Stimulated activated memory B cell treated with anti-CD40 and anti-IgM and Interleukin-4, amounts not matched to agents 10 μg/mL and 1 μg/mL and 100 μg/mL, for 72 hours (primary cell): ENCODE measurements around the gene BAHD1.
A peak's percentile ranks its signal among the peaks of the same experiment; 100 is the strongest.

Experiments used
- ATAC-seq: fragments of 150-1000 bp; cut with Tn5 transposase; 2 replicates; pipeline ENCODE4 v1.10.0; 2021
- H3K27ac Mint-ChIP-seq: one replicate; pipeline ENCODE4 v1.8.0; 2022; ENCODE audit warnings: mild to moderate bottlenecking, mixed read lengths
- H3K27me3 Mint-ChIP-seq: one replicate; pipeline ENCODE4 v1.8.0; 2022; ENCODE audit warnings: mixed read lengths
- H3K36me3 Mint-ChIP-seq: one replicate; pipeline ENCODE4 v1.8.0; 2022; ENCODE audit warnings: mixed read lengths
- H3K4me1 Mint-ChIP-seq: one replicate; pipeline ENCODE4 v1.8.0; 2022; ENCODE audit warnings: mixed read lengths
- H3K4me3 Mint-ChIP-seq: one replicate; pipeline ENCODE4 v1.8.0; 2022; ENCODE audit warnings: mild to moderate bottlenecking, moderate library complexity, mixed read lengths
- H3K9me3 Mint-ChIP-seq: one replicate; pipeline ENCODE4 v1.8.0; 2022; ENCODE audit warnings: mixed read lengths

Gene BAHD1

GRCh38 chr15:40511472-40512133 is 70.8 kb downstream of the BAHD1 start:
- H3K4me1 Mint-ChIP-seq = peaks cover 31% of the 10 kb centered on the region
- ATAC-seq = peak; percentile 68
- H3K36me3 Mint-ChIP-seq = no peaks in the 10 kb centered on the region
- H3K4me3 Mint-ChIP-seq = peak overlapping the region; percentile 82
- H3K27me3 Mint-ChIP-seq = peaks cover 13% of the 10 kb centered on the region
- peak overlapping the region; percentile 81 for H3K27ac Mint-ChIP-seq
- H3K9me3 Mint-ChIP-seq = no peaks in the 10 kb centered on the region

GRCh38 chr15:40512440-40512839 is 71.7 kb downstream of the BAHD1 start:
- Mint-ChIP-seq H3K9me3 (no peaks in the 10 kb centered on the region), H3K27ac (peak overlapping the region; percentile 81), H3K27me3 (peaks cover 5% of the 10 kb centered on the region), H3K4me3 (peak overlapping the region; percentile 82), H3K4me1 (peaks cover 23% of the 10 kb centered on the region), H3K36me3 (no peaks in the 10 kb centered on the region)
- ATAC-seq = no peak

- no peaks in the 10 kb centered on the region for H3K9me3 Mint-ChIP-seq
- peaks cover 20% of the 10 kb centered on the region for H3K4me1 Mint-ChIP-seq
- H3K4me3 Mint-ChIP-seq = no peak overlapping the region
- H3K36me3 Mint-ChIP-seq = no peaks in the 10 kb centered on the region
- no peaks in the 10 kb centered on the region for H3K27me3 Mint-ChIP-seq
- no peak for ATAC-seq
- no peak overlapping the region for H3K27ac Mint-ChIP-seq
These were observed 72.9 kb downstream of the BAHD1 start for GRCh38 chr15:40513609-40514008.

- Mint-ChIP-seq H3K9me3 (no peaks in the 10 kb centered on the region), H3K36me3 (no peaks in the 10 kb centered on the region), H3K4me1 (peaks cover 16% of the 10 kb centered on the region), H3K27ac (no peak overlapping the region), H3K27me3 (no peaks in the 10 kb centered on the region), H3K4me3 (no peak overlapping the region)
- ATAC-seq = no peak
These were observed 75.6 kb downstream of the BAHD1 start for GRCh38 chr15:40516322-40516721.
